HL-60/S4 (cell line): Measurements from ENCODE around the gene RIPK4.
"Not testable (repeated sequence)": the region's sequence is repeated elsewhere in the genome, so short reads cannot be mapped to it uniquely, and the experiment has no call there.

Experiments used
- in situ Hi-C: fragments of 300-500 bp; cut with MboI; formaldehyde crosslinking; loops from 2 replicates; pipeline ENCODE4 v1.14.3; 2022; ENCODE audit warnings: low sequenced_read_pairs

RIPK4 gene

GRCh38 chr21:41796476-41797080 is 29.7 kb upstream of the RIPK4 start:
- in situ Hi-C loops, result loop anchor here (10.0 kb wide), 1 partner anchor 182 kb away; no protein-coding TSS in a partner anchor

GRCh38 chr21:41795726-41796125 is 28.9 kb upstream of the RIPK4 start:
- in situ Hi-C loops, result loop anchor here (10.0 kb wide), 1 partner anchor 181 kb away; no protein-coding TSS in a partner anchor

GRCh38 chr21:41794600-41794999 is 27.7 kb upstream of the RIPK4 start:
- in situ Hi-C loops, result loop anchor here (10.0 kb wide), 1 partner anchor 180 kb away; no protein-coding TSS in a partner anchor

- in situ Hi-C loops, result loop anchor here (10.0 kb wide), 1 partner anchor 178 kb away; no protein-coding TSS in a partner anchor
These were observed 25.9 kb upstream of the RIPK4 start for GRCh38 chr21:41792711-41793110.

- in situ Hi-C loops, result no loop called here
These were observed 19.7 kb upstream of the RIPK4 start for GRCh38 chr21:41786509-41786987.

GRCh38 chr21:41785262-41785661 is 18.4 kb upstream of the RIPK4 start:
- in situ Hi-C loops, result not testable (repeated sequence)

DNA sequence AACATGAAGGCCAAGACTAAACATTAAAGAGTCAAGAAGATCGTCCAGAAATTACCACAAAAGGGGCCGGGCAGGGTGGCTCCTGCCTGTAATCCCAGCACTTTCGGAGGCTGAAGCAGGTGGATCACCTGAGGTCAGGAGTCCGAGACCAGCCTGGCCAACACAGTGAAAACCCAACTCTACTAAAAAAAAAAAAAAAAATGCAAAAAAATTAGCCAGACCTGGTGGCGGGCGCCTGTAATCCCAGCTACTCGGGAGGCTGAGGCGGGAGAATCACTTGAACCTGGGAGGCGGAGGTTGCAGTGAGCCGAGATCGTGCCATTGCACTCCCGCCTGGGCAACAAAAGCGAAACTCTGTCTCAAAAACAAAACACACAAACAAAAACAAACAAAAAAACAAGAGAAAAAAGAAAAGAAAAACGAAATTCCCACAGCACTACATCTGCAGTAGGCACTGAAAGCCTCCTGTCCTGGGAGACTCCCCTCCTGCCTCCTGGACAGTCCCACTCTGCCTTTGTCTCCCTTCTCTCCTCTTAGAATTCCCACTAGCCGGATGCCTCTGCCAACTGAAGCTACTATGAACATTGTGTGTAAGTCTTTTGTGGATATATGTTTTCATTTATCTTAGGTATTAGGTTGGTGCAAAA is 17.7 kb upstream of the RIPK4 start:
- in situ Hi-C loops, result no loop called here

DNA sequence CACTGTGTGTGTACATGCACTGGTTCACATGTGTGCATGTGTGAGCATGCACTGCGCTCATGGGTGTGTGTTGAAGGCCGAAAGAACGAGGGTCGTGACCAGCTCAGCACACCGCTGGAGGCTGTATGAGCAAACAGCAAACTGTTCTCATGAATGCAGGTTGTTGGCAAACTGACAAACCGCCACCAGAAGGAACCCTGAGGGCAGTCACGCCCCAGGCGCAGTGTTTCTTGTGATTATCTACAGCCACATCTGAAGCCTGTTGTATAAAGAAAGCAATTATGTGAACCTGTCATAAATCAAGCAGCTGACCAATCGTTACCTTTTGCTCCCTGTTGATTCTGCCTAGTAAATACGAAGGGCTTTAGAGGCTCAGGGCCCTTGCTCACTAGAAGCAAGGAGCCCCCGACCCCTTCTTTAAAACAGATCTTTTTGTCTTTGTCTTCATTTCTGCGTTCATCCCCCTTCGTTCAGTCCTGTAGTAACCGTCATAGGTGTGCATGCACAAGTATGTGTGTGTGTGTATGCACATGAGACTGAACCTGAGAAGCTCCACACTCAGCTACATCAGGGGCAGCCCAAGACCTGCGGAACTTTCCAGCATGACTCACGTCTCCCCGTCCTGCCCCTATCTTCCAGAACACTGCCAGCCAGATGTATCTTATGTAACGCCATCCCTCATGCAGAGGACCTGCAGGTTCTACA is 16.8 kb upstream of the RIPK4 start:
- in situ Hi-C loops, result no loop called here

- in situ Hi-C loops, result no loop called here
These were observed 14.2 kb upstream of the RIPK4 start for GRCh38 chr21:41781050-41781410.

GRCh38 chr21:41780337-41781049 is 13.6 kb upstream of the RIPK4 start:
- in situ Hi-C loops, result no loop called here

GRCh38 chr21:41779659-41780058 is 12.8 kb upstream of the RIPK4 start:
- in situ Hi-C loops, result no loop called here

DNA sequence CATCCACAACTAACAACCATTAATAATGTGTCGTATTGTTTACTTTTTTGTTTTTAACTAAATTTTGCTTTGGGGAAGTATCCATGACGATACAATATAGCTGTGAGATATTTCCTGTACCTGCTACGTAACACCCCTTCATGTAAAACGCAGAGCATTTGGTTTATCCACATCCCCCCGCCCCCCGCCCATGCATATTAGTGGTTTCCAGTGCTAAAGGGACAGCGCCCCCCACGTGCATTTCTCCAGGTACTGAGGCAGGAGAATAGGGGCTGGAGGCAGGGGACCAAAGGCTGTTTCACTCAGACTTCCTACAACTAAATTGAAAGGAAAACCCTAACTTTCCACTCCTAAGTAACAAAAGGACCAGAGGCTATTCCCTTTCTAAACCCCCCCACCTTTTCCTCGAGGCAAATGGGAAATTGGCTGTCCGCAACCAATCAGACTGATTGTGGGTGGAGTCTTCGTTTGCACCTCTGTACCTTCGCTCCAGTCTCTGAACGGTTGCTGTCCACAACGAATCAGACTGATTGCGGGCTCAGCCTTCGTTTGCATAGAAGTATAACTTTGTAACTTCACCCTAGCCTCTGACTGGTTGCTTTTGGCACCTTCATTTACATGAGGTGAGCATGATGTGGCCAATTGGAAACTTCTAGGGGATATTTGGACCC is 12.2 kb upstream of the RIPK4 start:
- in situ Hi-C loops, result no loop called here

DNA sequence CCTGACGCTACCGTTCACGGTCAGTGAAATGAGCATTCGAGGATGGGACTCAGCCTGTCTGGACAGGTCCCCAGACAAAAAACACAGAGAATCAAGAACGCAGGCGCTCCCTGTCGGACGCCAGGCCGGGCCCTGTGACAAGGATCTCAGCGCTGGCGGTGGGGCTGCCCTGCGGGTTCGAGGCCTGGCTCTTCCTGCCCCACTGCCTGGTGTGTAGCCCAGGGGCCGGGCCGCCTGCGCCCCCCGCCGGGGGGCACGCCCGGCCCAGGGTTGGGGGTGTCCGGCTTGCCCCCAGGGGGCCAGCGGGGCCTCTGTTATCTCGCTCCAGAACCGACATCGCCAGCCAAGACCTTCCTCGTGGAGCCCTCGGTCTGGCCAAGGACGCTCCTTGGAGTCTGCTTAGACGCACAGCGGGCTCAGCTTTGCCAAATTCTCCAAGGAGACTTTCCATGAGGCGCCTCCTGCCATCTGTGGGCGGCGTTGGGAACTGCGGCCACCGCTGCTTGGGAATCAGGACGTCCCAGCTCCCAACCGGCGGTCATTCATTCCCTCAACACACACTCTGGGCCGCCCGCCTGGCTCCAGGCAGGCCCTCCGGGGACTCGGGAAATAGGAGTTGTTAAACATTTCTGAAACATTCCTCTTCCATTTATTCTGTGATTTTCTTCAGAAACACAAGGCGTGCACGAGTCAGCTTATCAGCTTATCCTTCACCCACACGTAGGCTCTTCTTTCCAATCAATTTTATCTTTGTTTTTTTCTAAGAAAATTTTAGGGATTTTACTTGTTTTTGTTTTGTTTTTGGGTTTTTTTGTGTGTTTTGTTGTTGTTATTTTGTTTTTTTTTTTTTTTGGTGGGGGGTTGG is 11.3 kb upstream of the RIPK4 start:
- in situ Hi-C loops, result no loop called here

- in situ Hi-C loops, result no loop called here
These were observed 9.9 kb upstream of the RIPK4 start for GRCh38 chr21:41776778-41777177.

DNA sequence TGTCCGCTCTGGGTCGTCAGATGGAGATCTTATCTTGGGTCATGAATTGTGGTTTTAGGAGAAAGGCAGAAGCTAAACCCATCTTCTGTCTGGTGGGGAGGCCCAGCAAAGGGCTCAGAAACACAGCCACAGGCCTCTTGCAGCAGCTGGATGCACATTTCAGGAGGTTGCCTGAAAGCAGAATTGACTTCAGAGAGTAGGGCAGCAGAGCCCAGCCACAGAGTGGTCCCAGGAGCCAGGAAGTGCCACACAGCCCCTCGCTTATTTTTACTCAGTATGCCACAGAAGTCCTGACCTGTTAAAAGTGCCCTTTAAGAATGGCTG is 8.3 kb upstream of the RIPK4 start:
- in situ Hi-C loops, result no loop called here

- in situ Hi-C loops, result no loop called here
These were observed 7.8 kb upstream of the RIPK4 start for GRCh38 chr21:41774467-41775148.

DNA sequence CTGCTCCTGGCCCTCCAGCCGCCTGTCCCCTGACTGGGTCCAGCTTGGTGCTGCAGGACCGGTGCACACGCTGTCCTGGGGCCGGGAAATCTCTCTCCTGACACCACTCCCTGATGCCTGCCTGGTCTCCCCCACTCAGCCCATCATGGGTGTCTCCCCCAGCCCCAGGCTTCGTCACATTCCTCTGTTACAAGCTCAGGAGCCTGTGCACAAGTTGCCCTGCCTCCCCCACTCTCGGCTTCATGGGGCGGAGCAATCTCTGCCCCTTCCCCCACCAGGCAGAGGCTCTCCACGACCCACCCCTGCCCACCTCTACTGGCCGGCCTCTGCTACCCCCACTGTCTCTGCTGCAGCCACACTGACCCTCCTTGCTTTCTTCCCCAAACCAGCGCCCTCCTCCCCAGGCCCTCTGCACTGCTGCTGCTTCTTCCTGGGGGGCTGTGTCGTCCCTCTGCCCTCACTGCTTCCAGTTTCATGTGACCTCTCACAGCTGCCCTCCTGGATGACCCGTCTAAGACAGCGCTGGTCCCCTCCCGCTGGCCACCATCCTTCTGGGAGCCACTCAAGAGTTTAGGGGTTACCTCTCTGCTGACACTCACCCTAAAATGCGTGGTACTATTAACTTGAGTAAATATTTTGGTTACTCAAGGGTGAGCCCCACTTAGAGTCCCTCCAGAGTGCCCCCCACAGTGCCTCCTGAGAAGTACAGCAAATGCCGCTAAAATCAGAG is 5.7 kb upstream of the RIPK4 start:
- in situ Hi-C loops, result no loop called here

- in situ Hi-C loops, result no loop called here
These were observed 4.7 kb upstream of the RIPK4 start for GRCh38 chr21:41771625-41771945.
